Mammary epithelial cell (primary cell): ENCODE measurements around the gene ITFG2.
A peak's percentile ranks its signal among the peaks of the same experiment; 100 is the strongest.

Experiments
- CTCF ChIP-seq, 2 donors: IDR thresholded peaks in 1 of 2; conservative IDR thresholded peaks in 1 of 2; 2 replicates each; pipeline ENCODE4 v1.5.1; 2011 to 2012; ENCODE audit warnings: inconsistent platforms in 2 of 2, low read length in 2 of 2, mild to moderate bottlenecking in 2 of 2, control low read depth in 1 of 2, low read depth in 1 of 2; ENCODE audit not compliant: insufficient read depth in 1 of 2; ENCODE audit errors: extremely low read depth in 1 of 2
- EZH2 ChIP-seq: IDR thresholded peaks from 2 replicates; pipeline ENCODE4 v1.6.1; 2012; ENCODE audit warnings: low read length, inconsistent platforms, borderline replicate concordance

- TF ChIP-seq CTCF (conservative IDR thresholded peaks at IDR 0.05 in 1 of 2, IDR thresholded peaks at IDR 0.05 in 1 of 2; ENCODE audit: extremely low read depth in 1 of 2, insufficient read depth in 1 of 2, low read depth in 1 of 2, low read length in 2 of 2) (peak; percentile 84 to 91), EZH2 (no peak)
Measured at GRCh38 chr12:2853626-2854025, 41.2 kb downstream of the ITFG2 start.
